ENCODE results near the gene DAPK1. TPM values are rescaled to one million over a fixed set of nuclear protein-coding genes. Genes with fewer than 3 reads are reported as not detected.

DAPK1 gene
- total and polyA plus RNA-seq, 2 donors (not counting 3 experiments of a cell fraction or from before 2014, with no cell fraction given): 58.9 to 119 TPM

GRCh38 chr9:87609486-87609885 is 111.8 kb downstream of the DAPK1 start:
- Histone ChIP-seq H3K4me1 (ENCODE audit: control insufficient read depth, extremely low read depth, insufficient read depth, low read length) (peaks cover 18% of the 10 kb centered on the region), H3K27me3 (ENCODE audit: control insufficient read depth in 2 of 2, insufficient read depth in 2 of 2, low read length in 2 of 2) (no peaks in the 10 kb centered on the region), H3K27ac (ENCODE audit: insufficient read depth, low read depth, low read length) (no peak overlapping the region), H3K9me1 (replicated peaks; ENCODE audit: control insufficient read depth, extremely low read depth, insufficient read depth, low read length) (no peaks in the 10 kb centered on the region), H2AFZ (ENCODE audit: low read depth, low read length) (no peak overlapping the region), H3K4me2 (ENCODE audit: insufficient read depth, low read length) (no peak overlapping the region), H4K20me1 (replicated peaks; ENCODE audit: control insufficient read depth, extremely low read depth, insufficient read depth, low read length) (no peaks in the 10 kb centered on the region), H3K9me3 (replicated peaks; ENCODE audit: control insufficient read depth, insufficient read depth, low read length) (no peaks in the 10 kb centered on the region), H3K36me3 (ENCODE audit: control insufficient read depth in 2 of 2, extremely low read depth in 1 of 2, insufficient read depth in 2 of 2, low read length in 2 of 2) (peaks cover 0 to 11% of the 10 kb centered on the region in 2 experiments), H3K4me3 (replicated peaks in 1 of 3; ENCODE audit: insufficient read depth in 1 of 3, low read depth in 1 of 3, low read length in 3 of 3) (no peak overlapping the region), H3K9ac (replicated peaks; ENCODE audit: extremely low read depth, insufficient read depth, low read length) (no peak overlapping the region), H3K79me2 (ENCODE audit: control insufficient read depth, insufficient read depth, low read length) (no peaks in the 10 kb centered on the region)
- TF ChIP-seq POLR2AphosphoS5 (IDR thresholded peaks at IDR 0.05; ENCODE audit: insufficient read depth, low read depth, low read length) (no peak), FOS (IDR thresholded peaks at IDR 0.05; ENCODE audit: borderline replicate concordance, insufficient read depth, low read length) (no peak), CTCF (IDR thresholded peaks at IDR 0.05; ENCODE audit: extremely low read depth in 1 of 2, insufficient read depth in 1 of 2, low read depth in 1 of 2, low read length in 2 of 2) (no peak), MYC (IDR thresholded peaks at IDR 0.05; ENCODE audit: low read depth, low read length) (no peak), GATA2 (IDR thresholded peaks at IDR 0.05; ENCODE audit: insufficient read depth, insufficient read length, low read depth, low read length) (no peak), POLR2A (IDR thresholded peaks at IDR 0.05; ENCODE audit: low read depth, low read length) (no peak), EZH2 (IDR thresholded peaks at IDR 0.05; ENCODE audit: borderline replicate concordance, low read depth, low read length, severe bottlenecking) (no peak), MAX (IDR thresholded peaks at IDR 0.05; ENCODE audit: insufficient read depth, insufficient read length) (no peak), JUN (IDR thresholded peaks at IDR 0.05; ENCODE audit: borderline replicate concordance, insufficient read depth, insufficient read length, low read depth) (no peak)
- FAIRE-seq (no peak), DNase-seq (ENCODE audit: low read depth, low spot score) (no peak)
- intact Hi-C loops (cut with micrococcal nuclease): no loop called here
- CTCF ChIA-PET: interaction anchor here (1.6 kb wide), 1 partner anchor 40 kb away, joined by 5 read pairs; no protein-coding TSS in a partner anchor
- dilution Hi-C loops (cut with MboI; ENCODE audit: extremely low pct_ligation_motif_present, low sequenced_read_pairs): no loop called here
- POLR2A ChIA-PET: no interaction called here
- no TSS peak for BruUV-seq (replicated peaks)
